ENCODE results near the gene KCNJ10. TPM values are rescaled to one million over a fixed set of nuclear protein-coding genes. Genes with fewer than 3 reads are reported as not detected.

Gene KCNJ10
- total and polyA plus RNA-seq, 8 donors: 0.19 to 1.1 (median 0.78) TPM; not detected in 5

DNA sequence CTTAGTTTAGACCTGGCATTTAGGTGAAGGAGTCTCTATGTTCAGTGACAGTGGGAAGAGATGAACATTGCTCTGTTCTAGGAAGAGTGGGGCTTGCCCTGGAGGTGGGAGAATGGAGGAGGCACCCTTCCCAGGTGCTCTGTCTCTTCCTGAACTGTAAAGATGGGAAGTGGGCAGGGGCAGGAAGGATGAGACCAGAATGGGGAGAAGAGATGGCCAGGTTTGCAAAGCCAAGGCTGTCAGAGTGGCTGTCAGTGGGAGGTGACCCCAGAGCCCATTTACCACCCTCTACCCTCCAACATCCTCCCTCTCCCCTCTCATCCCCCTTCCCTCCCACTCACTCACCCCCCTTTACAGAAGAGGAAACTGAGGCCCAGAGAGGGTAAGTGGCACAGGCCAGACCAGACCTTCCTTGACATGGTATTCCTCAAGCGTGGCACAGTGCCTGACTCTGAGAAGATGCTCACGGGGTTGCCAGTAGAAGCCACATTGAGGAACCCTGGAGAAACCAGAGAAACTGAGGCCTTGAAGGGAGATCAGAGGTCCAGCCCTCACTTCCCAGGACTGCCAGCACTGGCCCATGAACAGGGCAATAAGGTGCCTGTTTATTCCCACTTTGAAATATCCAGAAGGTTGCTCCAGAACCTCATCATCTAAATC lies 29.9 kb upstream of the KCNJ10 start:
- Histone ChIP-seq H3K9me3 (no peaks in the 10 kb centered on the region), H3K4me3 (no peak overlapping the region), H3K36me3 (peaks cover 0 to 5% (median 4%) of the 10 kb centered on the region in 4 donors), H3K27ac (peak overlapping the region; percentile 24 to 97 (median 93)), H3K4me1 (peaks cover 25 to 86% (median 67%) of the 10 kb centered on the region in 4 donors), H3K27me3 (no peaks in the 10 kb centered on the region)
- TF ChIP-seq CTCF (IDR thresholded peaks at IDR 0.05): no peak
- WGBS, 5 donors: 92 to 100% (median 93%) methylated on average over 2 of the region's 2 CpGs
- no peak for DNase-seq
- intact Hi-C loops (cut with DNase I; ENCODE audit: low total_unique reads): loop anchor here (10.0 kb wide), 2 partner anchors 95 to 195 kb away; partner anchors contain the start of gene CASQ1

DNA sequence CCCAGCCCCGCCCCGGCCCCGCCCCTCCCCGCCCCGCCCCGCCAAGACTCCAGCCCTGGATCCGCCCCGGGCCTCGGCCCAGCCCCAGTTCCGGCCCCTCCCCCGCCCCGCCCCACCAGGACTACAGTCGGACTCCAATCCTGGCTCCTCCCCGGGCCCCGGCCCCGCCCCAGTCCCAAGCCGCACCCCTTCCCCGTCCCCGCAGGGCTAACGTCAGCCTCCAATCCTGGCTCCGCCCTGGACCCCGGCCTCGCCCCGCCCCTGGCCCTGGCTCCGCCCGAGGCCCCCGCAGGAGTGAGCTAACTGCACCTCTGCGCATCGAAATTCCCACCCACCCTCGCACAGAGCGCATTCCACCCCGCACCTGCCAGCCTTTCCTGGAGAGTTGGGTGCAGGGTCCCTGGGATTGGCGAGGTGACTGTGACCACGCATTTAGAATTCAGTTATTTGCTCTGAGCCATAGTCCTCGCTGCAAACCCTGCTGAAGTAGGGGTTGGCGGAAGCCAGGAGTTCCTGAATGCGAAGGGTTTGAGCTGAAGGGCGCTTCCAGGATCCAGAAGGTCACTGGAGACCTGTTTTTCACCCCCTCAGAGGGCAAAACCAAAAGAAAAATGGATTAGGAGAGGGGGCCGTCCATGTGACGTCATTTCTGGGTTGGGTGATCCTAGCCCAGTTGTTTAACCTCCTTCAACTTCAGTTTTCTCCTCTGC lies 29.0 kb upstream of the KCNJ10 start:
- H3K27ac ChIP-seq: peak overlapping the region; percentile 88 to 97 (median 94)
- H3K36me3 ChIP-seq: peaks cover 0 to 13% (median 12%) of the 10 kb centered on the region in 4 donors
- whole genome bisulfite sequencing, 5 donors: 2 to 4% (median 3%) methylated on average over 10 to 40 of the region's 40 CpGs
- peak overlapping the region; percentile 58 to 90 (median 80) for H3K4me3 ChIP-seq
- DNase-seq: peak; percentile 98 to 99
- H3K9me3 ChIP-seq: no peaks in the 10 kb centered on the region
- H3K27me3 ChIP-seq: no peaks in the 10 kb centered on the region
- intact Hi-C loops (cut with DNase I; ENCODE audit: low total_unique reads): no loop called here
- H3K4me1 ChIP-seq: peaks cover 25 to 84% (median 65%) of the 10 kb centered on the region in 4 donors
- TF ChIP-seq EP300 (IDR thresholded peaks at IDR 0.05): no peak
- TF ChIP-seq POLR2AphosphoS5 (IDR thresholded peaks at IDR 0.05): peak; percentile 43 to 78 (median 73)

- Histone ChIP-seq H3K27ac (peak within 1 kb of the TSS; percentile 88 to 97 (median 94)), H3K36me3 (peaks cover 0 to 21% (median 20%) of the 10 kb centered on the region in 4 donors), H3K4me1 (peaks cover 25 to 83% (median 62%) of the 10 kb centered on the region in 4 donors), H3K4me3 (peak within 1 kb of the TSS; percentile 58 to 90 (median 80)), H3K27me3 (no peaks in the 10 kb centered on the region), H3K9me3 (no peaks in the 10 kb centered on the region)
- intact Hi-C loops (cut with DNase I; ENCODE audit: low total_unique reads): no loop called here
- TF ChIP-seq CTCF (IDR thresholded peaks at IDR 0.05): no peak
- peak in 2 of 3 donors; percentile 18 to 69 for TF ChIP-seq POLR2AphosphoS5 (IDR thresholded peaks at IDR 0.05)
- TF ChIP-seq POLR2A (IDR thresholded peaks at IDR 0.05): peak in 1 of 4 donors; percentile 39
- no peak for TF ChIP-seq EP300 (IDR thresholded peaks at IDR 0.05)
- 0 to 6% (median 2%) methylated on average over 17 to 64 of the region's 64 CpGs for WGBS, 5 donors
- peak; percentile 94 to 97 for DNase-seq
These were observed 28.2 kb upstream of the KCNJ10 start, which contains the start of gene IGSF8 for GRCh38 chr1:160097911-160098851. Gene IGSF8 (minus strand): TSS chr1:160098619. CDS start chr1:160098472, 147 bp downstream.

DNA sequence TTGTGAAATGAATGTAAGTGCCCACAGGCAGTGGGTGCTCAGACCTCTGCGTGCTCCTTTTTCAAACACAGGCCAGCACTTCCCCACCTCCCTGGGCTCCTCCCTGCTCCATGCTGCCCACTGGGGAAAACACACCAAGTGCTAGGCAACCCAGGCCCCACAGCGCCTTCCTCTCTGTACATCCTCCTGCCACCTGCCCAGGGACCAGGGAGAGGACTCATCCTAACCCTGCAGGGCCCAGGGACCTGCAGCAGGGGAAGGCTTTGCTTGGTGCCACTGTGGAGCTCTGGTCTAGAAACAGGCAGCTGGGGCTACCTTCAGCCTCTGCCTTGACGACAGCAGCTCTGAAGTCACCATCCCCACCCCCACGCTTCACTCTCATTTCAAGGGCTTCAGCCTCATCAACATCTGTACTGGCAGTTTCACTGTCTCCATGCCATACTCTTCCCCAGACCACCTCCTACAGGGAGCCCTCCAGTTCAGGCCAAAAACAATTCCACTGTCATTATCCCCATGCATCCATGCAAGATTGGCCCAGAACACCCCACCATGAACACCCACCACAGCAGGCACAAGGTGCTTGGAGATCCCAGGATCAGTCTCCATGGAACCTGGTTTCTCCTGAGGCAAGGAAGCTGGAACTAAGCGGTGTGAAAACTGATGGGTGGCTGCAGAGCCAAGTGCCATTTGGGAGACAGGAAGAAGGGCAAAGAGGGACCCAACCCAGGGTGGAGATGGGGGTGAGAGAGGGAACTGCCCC lies 27.4 kb upstream of the KCNJ10 start:
- Histone ChIP-seq H3K36me3 (peaks cover under 1 to 30% (median 29%) of the 10 kb centered on the region in 4 donors), H3K4me3 (peak overlapping the region; percentile 58 to 90 (median 80)), H3K9me3 (no peaks in the 10 kb centered on the region), H3K27ac (peak overlapping the region in 4 of 5 donors; percentile 16 to 97 (median 90)), H3K4me1 (peaks cover 25 to 74% (median 58%) of the 10 kb centered on the region in 4 donors), H3K27me3 (no peaks in the 10 kb centered on the region)
- TF ChIP-seq CTCF (IDR thresholded peaks at IDR 0.05) (no peak), EP300 (IDR thresholded peaks at IDR 0.05) (no peak), POLR2A (IDR thresholded peaks at IDR 0.05) (no peak), POLR2AphosphoS5 (IDR thresholded peaks at IDR 0.05) (no peak)
- no peak for DNase-seq
- intact Hi-C loops (cut with DNase I; ENCODE audit: low total_unique reads): no loop called here
- 63 to 74% (median 69%) methylated on average over 5 of the region's 5 CpGs for WGBS, 5 donors
